HS-5 (cell line): Measurements from ENCODE around the gene SULT1B1.

Experiments used
- DNase-seq: peaks from one replicate; pipeline ENCODE4 v3.0.0-alpha.2; 2012; ENCODE audit warnings: low read depth

The SULT1B1 gene

GRCh38 chr4:69749771-69750170, 10.6 kb downstream of the SULT1B1 start:
- DNase-seq, result no peak

DNA sequence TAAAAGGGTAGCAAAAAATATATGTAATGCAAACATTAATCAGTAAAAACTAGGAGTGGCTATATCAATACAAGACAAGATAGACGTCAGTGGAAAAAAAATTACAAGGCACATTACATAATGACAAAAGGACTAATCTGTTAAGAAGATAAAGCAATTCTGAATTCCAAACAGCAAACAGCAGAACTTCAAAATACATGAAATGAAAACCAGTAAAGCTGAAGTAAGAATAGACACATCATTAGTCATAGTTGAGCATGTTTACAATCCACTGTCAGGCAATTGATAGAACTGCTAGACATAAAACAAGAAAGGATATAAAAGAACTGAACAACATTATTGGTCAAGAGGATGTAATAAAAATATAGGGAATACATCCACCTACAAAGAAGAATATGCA, 12.2 kb downstream of the SULT1B1 start:
- no peak for DNase-seq

- DNase-seq, result no peak
Measured at GRCh38 chr4:69744157-69744478, 16.3 kb downstream of the SULT1B1 start.

- no peak for DNase-seq
Measured at GRCh38 chr4:69743476-69744156, 16.8 kb downstream of the SULT1B1 start.

GRCh38 chr4:69742596-69742995, 17.8 kb downstream of the SULT1B1 start:
- DNase-seq, result no peak

DNA sequence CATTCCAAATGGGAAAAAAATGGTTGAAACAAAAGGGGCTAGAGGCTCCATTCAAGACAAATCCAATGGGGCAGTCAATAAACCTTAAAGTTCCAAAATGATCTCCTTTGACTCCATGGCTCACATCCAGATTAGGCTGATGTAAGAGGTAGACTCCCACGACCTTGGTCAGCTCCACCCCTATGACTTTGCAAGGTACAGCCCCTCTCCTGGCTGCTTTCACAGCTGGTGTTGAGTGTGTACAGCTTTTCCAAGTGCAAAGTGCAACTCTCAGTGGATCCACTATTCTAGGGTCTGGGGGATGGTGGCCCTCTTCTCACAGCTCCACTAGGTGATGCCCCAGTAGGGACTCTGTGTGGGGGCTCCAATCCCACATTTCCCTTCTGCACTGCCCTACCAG, 21.5 kb downstream of the SULT1B1 start:
- no peak for DNase-seq

DNA sequence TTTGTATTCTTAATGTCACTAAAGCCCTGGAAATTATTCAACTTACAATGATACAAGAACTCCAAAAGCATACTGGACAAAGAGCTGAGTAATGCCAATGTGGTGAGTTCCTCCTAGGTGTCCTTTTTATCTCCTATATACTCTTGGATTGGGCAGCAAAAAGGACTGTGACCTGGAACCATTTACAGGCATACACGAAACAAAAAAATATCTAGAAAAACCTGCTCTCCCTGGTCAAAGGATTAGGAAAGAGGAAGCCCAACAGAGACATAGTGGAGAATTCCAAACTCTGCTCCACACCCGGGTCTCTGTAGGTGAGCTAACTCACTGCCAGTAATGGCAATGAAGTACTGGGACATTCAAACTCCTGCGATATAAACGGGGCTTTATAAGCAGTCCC, 25.3 kb downstream of the SULT1B1 start:
- DNase-seq, result no peak

GRCh38 chr4:69731847-69732246, 28.6 kb downstream of the SULT1B1 start:
- DNase-seq, result no peak

GRCh38 chr4:69731241-69731640, 29.2 kb downstream of the SULT1B1 start:
- no peak for DNase-seq

- no peak for DNase-seq
Measured at GRCh38 chr4:69730002-69730401, 30.4 kb downstream of the SULT1B1 start.

GRCh38 chr4:69727926-69728325, 32.5 kb downstream of the SULT1B1 start:
- no peak for DNase-seq

- DNase-seq, result no peak
Measured at GRCh38 chr4:69727426-69727825, 33.0 kb downstream of the SULT1B1 start.

DNA sequence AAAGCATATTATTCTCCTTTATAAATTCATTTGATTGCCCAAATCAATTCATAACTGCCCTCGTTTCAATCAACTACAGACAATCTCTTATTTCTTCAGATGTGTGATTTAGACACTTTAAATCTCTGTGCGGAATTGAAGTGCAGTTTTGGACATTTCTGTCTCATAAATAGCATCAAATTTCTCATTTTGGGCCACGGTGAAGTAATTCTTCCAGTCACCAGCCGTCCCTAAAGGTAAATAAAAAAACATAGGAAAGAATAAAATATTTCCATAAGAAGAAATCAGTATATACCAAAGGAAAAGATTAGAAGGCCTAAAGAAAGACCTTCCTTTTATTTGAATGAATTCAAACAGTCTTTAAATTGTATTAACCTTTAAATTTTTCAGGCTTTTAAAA, 33.4 kb downstream of the SULT1B1 start:
- DNase-seq, result no peak

DNA sequence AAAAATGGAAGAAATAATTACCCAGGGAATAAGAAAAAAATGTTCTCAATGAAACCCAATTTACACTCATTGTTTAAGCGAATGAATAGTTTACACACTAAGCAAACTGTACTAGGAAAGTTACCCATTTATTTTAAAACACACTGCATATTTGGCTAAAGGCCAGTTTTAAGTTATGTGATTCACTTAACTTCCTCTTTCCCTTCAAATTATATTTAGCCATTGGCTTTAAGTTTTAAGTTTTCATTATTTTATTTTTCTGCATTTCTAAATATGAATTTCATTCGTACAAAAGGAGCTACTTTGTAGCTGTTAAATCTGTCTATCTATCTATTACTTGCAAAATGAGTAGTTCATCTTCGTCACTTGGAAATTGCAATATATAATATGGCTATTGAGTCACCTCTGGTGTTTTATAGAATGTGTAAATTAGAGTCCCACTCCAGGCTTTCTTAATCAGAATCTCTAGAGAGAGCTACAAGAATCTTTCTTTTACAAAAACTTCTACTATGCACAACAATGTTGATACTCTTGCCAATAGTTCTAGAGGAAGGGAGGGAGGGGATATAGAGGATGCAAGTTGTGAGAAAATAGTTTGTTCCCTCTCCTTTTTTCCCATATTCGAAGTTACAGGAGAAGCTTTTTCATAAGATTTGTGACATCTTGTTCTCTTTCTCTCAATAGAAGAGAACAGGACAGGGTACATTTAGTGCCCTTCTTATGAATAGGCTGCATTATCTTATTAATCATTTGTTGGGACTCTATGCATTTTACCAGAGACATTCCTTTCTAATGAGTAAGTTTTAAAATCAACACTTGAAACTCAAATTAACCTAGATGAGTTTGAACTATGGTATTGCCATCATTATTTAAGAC, 41.8 kb downstream of the SULT1B1 start:
- no peak for DNase-seq

DNA sequence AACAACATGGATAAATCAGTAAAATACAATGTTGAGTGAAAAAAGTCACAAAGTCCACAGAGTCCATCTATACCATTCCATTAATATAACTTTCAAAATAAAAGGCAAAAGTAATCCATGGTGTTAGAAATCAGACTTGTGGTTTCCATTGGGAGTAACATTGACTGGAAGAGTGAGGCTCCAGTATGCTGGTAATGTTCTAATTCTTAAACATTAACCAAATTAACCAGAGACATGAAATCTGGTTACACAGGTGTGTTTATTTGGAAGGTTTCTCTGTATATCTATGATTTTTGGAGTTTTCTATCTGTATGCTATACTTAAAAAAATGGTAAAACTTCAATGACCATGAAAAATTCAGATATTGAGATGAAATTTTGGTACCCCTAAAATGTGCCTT, 42.6 kb downstream of the SULT1B1 start:
- DNase-seq, result no peak

DNA sequence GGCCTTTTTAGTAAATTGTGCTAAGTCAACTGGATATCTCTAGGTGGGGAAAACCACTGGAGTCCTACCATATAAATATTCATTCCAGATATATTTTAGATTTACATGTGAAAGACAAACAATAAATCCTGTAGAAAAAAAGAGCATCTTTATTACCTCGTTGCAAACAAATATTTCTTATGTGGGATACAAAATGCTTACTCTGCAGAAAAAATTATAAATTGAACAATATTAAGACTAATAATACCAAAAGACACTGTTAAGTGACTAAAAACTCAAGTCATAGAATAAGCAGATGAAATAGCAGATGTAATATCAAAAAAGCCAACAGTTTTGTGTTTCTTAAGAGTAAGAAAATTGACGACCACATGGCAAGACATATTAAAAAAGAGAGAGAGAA, 43.8 kb downstream of the SULT1B1 start:
- no peak for DNase-seq

GRCh38 chr4:69714086-69714485, 46.3 kb downstream of the SULT1B1 start:
- no peak for DNase-seq

- no peak for DNase-seq
Measured at GRCh38 chr4:69713593-69713992, 46.8 kb downstream of the SULT1B1 start.

- no peak for DNase-seq
Measured at GRCh38 chr4:69710580-69710979, 49.8 kb downstream of the SULT1B1 start.

- DNase-seq, result no peak
Measured at GRCh38 chr4:69708211-69708610, 52.2 kb downstream of the SULT1B1 start.

DNA sequence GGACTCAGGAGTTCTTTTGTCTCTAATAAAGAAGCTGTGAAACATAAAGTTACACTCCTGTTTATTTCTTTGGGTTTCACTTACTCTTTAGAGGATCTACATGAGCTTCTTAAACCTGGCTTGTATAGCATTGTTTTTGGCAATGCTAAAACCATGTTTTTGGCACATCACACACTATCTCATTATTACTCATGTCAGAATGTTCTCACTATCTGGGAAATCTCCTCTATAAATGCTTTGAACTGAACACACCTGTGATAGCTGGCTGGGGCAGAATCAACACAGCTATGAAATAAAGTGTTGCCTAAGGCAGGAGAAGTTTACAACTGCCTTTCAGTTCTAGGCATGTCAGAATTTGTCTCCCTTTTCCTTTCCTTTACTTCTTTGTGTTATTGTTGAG, 52.6 kb downstream of the SULT1B1 start:
- no peak for DNase-seq

DNA sequence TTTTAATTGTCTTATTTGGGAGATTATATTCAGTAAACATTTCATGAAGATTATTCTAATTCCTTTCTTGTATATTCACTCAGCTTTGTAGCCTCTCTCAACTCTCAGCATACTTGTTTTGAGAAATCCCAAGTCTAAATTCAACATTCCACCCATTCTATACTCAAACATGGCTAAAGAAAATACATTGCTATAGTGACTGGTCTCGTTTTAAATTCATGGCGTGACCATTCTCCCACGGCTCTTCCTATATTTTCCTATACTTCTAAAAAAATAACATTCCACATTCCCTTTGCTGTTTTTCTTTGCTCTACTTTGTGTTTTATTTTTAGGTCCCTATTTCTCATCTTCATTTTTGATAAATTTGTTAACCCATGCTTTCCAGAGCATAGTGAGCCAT, 58.2 kb downstream of the SULT1B1 start:
- DNase-seq, result no peak

DNA sequence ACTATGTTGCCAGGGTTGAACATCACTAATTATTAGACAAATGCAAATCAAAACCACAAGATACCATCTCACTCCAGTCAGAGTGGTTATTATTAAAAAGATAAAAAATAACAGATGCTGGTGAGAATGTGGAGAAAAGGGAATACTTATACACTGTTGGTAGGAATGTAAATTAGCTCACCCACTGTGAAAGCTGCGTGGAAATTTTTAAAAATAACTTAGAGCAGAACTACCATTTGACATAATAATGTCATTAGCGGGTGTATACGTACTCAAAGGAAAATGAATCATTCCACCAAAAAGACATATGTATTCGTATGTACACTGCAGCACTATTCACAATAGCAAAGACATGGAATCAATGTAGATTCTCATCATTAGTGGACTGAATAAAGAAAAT, 58.7 kb downstream of the SULT1B1 start:
- no peak for DNase-seq
